Lower leg skin (tissue), 4 donors: ENCODE results near the gene PCGF2. TPM values are rescaled to one million over a fixed set of nuclear protein-coding genes. Genes with fewer than 3 reads are reported as not detected.
"Not testable (repeated sequence)": the region's sequence is repeated elsewhere in the genome, so short reads cannot be mapped to it uniquely, and the experiment has no call there.

Experiments
- DNase-seq, 2 donors: peaks; one replicate each; pipeline ENCODE4 v3.0.0-alpha.2; 2019; ENCODE audit warnings: low spot score in 2 of 2
- H3K4me3 ChIP-seq: fragments of 200-600 bp; sonication (generic); 2 replicates; pipeline ENCODE4 v1.5.1; 2017; ENCODE audit warnings: mild to moderate bottlenecking, low read depth; ENCODE audit not compliant: poor library complexity, severe bottlenecking
- POLR2A ChIP-seq, 2 donors: fragments of 450-650 bp; IDR thresholded peaks; one replicate each; pipeline ENCODE4 v1.6.1; 2016 to 2017; ENCODE audit warnings: antibody characterized with exemption in 2 of 2, mild to moderate bottlenecking in 1 of 2, moderate library complexity in 1 of 2
- WGBS, 2 donors: methylation state at CpG; one replicate each; pipeline ENCODE4 v1.1.5; 2018; 5-methylcytosine and 5-hydroxymethylcytosine counted together
- intact Hi-C: fragments of 100-400 bp; cut with DNase I; formaldehyde crosslinking; loops from one replicate; pipeline ENCODE4 v1.15.0; 2023; ENCODE audit warnings: low total_unique reads
- total RNA-seq, 4 donors: library from RNA; depleted of rRNA; stranded (reverse); fragments of >200 nt; gene quantifications; one replicate each; pipeline ENCODE4 v1.1.0, GENCODE V29; 2016
- TF ChIP-seq, protein P1 (sequence below), 3 donors: fragments of 450-650 bp; IDR thresholded peaks; one replicate each; pipeline ENCODE4 v1.5.1; 2016; ENCODE audit warnings: antibody characterized with exemption in 3 of 3, mild to moderate bottlenecking in 3 of 3, moderate library complexity in 2 of 3

The PCGF2 gene
- total RNA-seq, 4 donors from 2014 or later = 7.5 to 11.4 (median 8.6) TPM

DNA sequence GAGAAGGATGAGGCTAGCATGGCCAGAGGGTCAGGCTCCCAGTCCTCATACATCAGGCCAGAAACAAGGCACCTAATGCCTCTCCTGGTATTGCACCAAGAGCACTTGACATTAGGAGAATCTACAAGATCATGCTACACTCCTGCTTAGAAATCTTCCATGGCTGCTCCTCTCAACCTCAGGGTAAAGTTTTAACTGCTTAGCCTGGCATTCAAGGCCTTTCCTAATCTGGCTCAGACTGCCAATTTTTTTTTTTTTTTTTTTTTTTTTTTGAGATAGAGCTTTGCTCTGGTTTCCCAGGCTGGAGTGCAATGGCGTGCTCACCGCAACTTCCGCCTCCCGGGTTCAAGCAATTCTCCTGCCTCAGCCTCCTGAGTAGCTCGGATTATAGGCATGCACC lies 43.0 kb upstream of the PCGF2 start:
- no peak overlapping the region for H3K4me3 ChIP-seq
- 86 to 98% methylated on average over 5 of the region's 5 CpGs for whole genome bisulfite sequencing, 2 donors
- no peak for DNase-seq
- intact Hi-C loops = no loop called here
- no peak for TF ChIP-seq POLR2A (IDR thresholded peaks at IDR 0.05)
- TF ChIP-seq, protein P1, sequence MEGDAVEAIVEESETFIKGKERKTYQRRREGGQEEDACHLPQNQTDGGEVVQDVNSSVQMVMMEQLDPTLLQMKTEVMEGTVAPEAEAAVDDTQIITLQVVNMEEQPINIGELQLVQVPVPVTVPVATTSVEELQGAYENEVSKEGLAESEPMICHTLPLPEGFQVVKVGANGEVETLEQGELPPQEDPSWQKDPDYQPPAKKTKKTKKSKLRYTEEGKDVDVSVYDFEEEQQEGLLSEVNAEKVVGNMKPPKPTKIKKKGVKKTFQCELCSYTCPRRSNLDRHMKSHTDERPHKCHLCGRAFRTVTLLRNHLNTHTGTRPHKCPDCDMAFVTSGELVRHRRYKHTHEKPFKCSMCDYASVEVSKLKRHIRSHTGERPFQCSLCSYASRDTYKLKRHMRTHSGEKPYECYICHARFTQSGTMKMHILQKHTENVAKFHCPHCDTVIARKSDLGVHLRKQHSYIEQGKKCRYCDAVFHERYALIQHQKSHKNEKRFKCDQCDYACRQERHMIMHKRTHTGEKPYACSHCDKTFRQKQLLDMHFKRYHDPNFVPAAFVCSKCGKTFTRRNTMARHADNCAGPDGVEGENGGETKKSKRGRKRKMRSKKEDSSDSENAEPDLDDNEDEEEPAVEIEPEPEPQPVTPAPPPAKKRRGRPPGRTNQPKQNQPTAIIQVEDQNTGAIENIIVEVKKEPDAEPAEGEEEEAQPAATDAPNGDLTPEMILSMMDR (IDR thresholded peaks at IDR 0.05) = no peak

DNA sequence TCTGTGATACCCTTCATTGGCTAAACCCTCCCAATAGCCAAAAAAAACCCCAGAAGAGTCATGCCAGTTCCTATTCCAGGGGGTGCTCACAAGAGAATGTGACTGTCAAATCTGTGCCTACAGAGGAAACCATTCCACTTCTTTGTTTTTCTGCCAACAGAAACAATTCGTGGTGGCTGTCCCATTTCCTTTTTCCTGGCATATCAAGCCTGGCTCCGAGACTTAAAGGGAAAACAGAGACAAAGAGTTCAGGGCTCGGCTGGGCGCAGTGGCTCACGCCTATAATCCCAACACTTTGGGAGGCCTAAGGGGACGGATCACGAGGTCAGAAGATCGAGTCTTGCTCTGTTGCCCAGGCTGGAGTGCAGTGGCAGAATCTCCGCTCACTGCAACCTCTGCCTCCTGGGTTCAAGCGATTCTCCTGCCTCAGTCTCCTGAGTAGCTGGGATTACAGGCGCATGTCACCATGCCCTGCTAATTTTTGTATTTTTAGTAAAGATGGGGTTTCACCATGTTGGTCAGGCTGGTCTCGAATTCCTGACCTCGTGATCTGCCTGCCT lies 42.1 kb upstream of the PCGF2 start:
- H3K4me3 ChIP-seq, DNase-seq, intact Hi-C loops: not testable (repeated sequence)
- 76 to 80% methylated on average over 13 of the region's 13 CpGs for WGBS, 2 donors

DNA sequence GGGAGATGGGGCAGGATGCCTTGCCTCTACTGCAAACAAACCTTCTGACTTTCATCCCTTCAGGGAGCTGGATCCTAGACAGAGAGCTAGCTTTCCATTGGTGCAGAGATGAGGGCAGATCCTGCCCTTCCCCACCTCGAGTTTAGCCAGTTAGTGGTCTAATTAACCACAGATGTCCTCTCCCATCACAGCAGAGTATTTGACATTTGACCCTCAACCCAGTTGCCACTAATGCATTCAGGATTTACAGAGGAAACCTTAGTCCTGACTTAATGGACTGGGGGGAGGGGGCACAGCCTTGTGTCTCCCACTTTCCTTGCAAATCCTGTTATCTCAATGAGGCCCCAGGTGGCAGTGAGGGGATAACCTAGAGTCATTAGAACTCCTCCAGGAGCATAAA lies 41.0 kb upstream of the PCGF2 start:
- H3K4me3 ChIP-seq = no peak overlapping the region
- intact Hi-C loops = no loop called here
- DNase-seq = no peak
- 13 to 20% methylated on average over 1 of the region's 1 CpG for WGBS, 2 donors
- TF ChIP-seq, protein P1 (IDR thresholded peaks at IDR 0.05) = no peak
- TF ChIP-seq POLR2A (IDR thresholded peaks at IDR 0.05) = no peak

DNA sequence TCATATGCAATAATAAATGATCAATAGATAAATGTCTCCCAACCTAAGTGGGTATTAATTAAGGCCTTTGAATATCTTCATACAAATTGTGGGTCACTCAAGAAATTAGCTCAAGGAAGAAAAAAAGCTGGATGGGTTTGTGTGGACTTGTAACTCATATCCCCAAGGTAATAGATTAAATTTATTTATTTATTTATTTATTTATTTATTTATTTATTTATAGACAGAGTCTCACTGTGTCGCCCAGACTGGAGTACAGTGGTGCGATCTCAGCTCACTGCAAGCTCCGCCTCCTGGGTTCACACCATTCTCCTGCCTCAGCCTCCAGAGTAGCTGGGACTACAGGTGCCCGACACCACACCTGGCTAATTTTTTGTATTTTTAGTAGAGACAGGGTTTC lies 39.9 kb upstream of the PCGF2 start:
- H3K4me3 ChIP-seq, DNase-seq, intact Hi-C loops: not testable (repeated sequence)
- 96% methylated on average over 4 of the region's 4 CpGs for WGBS, 2 donors

DNA sequence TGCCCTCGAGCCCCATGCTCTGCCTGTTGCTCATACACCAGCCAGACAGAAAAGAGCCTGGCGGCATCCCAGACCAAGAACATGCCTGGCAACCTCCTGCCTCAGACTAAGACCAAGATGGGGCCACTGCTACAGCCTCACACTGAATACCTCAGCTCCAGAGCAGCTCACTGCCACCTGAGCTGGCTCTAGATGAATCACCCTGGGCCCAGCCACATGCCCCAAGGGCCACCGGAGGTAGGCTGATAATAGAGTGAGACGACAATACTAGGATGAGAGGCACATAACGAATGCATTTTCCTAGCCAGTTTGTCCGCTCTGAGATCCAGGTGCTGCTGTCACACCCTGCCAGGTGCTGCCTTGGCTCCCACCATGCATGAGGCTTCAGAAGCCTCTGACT lies 38.2 kb upstream of the PCGF2 start:
- 57 to 64% methylated on average over 6 of the region's 6 CpGs for WGBS, 2 donors

DNA sequence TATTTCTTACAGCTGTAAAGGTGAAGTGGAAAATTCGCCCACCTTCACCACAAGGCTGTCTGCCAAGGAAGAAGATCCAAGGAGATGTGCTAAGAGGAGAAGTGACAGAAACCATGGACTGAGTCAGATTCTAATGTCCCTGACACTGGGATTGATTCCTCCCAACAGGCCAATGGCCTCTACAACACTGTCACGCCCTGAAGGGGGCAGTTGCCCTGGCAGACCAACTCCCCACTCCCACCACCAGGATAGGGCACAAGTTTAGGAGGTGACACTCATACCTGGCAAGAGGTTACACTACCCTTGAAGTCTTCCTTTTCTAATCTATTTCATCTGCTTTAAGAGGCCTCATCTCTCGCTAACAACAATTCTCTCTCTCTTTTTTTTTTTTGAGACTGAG lies 35.1 kb upstream of the PCGF2 start:
- no peak overlapping the region for H3K4me3 ChIP-seq
- 86 to 91% methylated on average over 3 of the region's 3 CpGs for WGBS, 2 donors
- intact Hi-C loops = no loop called here
- TF ChIP-seq POLR2A (IDR thresholded peaks at IDR 0.05) = no peak
- TF ChIP-seq, protein P1 (IDR thresholded peaks at IDR 0.05) = no peak
- no peak for DNase-seq

More for the DNA sequence above, 38.2 kb upstream of the PCGF2 start:
- intact Hi-C loops = no loop called here
- DNase-seq = no peak
- no peak for TF ChIP-seq POLR2A (IDR thresholded peaks at IDR 0.05)
- TF ChIP-seq, protein P1 (IDR thresholded peaks at IDR 0.05) = no peak
- no peak overlapping the region for H3K4me3 ChIP-seq
